ENCODE results near the gene TM7SF2. TPM values are rescaled to one million over a fixed set of nuclear protein-coding genes. Genes with fewer than 3 reads are reported as not detected.
A peak's percentile ranks its signal among the peaks of the same experiment; 100 is the strongest.
"Not testable (repeated sequence)": the region's sequence is repeated elsewhere in the genome, so short reads cannot be mapped to it uniquely, and the experiment has no call there.

TM7SF2 gene
- total RNA-seq, 1 experiment from 2014 or later = 49.5 TPM

DNA sequence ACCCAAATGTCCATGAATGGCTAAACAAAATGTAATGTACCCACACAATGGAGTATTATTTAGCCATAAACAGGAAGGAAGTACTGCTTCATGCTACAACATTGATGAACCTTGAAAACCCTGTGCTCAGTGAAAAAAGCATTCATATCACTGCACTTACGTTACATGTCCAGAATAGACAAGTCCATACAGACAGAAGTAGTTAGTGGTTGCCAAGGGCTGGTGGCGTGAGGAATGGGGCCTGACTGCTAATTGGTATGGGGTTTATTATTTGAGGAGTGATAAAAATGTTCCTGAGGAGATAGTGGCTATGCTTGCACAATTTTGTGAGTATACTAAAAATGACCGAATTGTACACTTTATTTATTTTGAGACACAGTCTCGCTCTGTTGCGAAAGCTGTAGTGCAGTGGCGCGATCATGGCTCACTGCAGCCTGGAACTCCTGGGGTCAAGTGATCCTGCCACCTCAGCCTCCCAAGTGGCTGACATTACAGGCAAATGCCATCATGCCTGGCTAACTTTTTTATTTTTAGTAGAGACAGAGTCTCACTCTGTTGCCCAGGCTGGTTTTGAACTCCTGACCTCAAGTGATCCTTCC, 30.3 kb downstream of the TM7SF2 start:
- Histone ChIP-seq H3K4me2 (no peak overlapping the region), H4K20me1 (ENCODE audit: insufficient read depth) (no peaks in the 10 kb centered on the region), H3K4me1 (replicated peaks; ENCODE audit: insufficient read depth) (no peaks in the 10 kb centered on the region), H3K36me3 (ENCODE audit: low read depth) (no peaks in the 10 kb centered on the region), H3K27me3 (ENCODE audit: insufficient read depth, low read depth) (no peaks in the 10 kb centered on the region), H3K4me3 (no peak overlapping the region), H2AFZ (no peak overlapping the region), H3K9me2 (ENCODE audit: insufficient read depth) (no peaks in the 10 kb centered on the region), H3K9me3 (ENCODE audit: insufficient read depth, low read depth) (no peaks in the 10 kb centered on the region), H3K27ac (no peak overlapping the region), H3F3A (ENCODE audit: insufficient read depth, low read depth) (peaks cover 15% of the 10 kb centered on the region; the same call in 1 of the 2 replicates), H3K79me2 (ENCODE audit: low read depth) (no peaks in the 10 kb centered on the region)
- ChIA-PET CTCF (no interaction called here), POLR2A (ENCODE audit: unreplicated experiment) (no interaction called here)
- no peak for TF ChIP-seq EZH2 (IDR thresholded peaks at IDR 0.05; ENCODE audit: low read depth)
- TF ChIP-seq, protein P1, sequence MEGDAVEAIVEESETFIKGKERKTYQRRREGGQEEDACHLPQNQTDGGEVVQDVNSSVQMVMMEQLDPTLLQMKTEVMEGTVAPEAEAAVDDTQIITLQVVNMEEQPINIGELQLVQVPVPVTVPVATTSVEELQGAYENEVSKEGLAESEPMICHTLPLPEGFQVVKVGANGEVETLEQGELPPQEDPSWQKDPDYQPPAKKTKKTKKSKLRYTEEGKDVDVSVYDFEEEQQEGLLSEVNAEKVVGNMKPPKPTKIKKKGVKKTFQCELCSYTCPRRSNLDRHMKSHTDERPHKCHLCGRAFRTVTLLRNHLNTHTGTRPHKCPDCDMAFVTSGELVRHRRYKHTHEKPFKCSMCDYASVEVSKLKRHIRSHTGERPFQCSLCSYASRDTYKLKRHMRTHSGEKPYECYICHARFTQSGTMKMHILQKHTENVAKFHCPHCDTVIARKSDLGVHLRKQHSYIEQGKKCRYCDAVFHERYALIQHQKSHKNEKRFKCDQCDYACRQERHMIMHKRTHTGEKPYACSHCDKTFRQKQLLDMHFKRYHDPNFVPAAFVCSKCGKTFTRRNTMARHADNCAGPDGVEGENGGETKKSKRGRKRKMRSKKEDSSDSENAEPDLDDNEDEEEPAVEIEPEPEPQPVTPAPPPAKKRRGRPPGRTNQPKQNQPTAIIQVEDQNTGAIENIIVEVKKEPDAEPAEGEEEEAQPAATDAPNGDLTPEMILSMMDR (conservative IDR thresholded peaks at IDR 0.05) = no peak
- BruUV-seq (replicated peaks) = no TSS peak
- no peak for DNase-seq
- intact Hi-C loops (cut with micrococcal nuclease; ENCODE audit: unreplicated experiment) = no loop called here

GRCh38 chr11:65147352-65148075, 35.8 kb downstream of the TM7SF2 start:
- Histone ChIP-seq H3K27ac (no peak overlapping the region), H3K4me3 (no peak overlapping the region), H3K4me1 (replicated peaks; ENCODE audit: insufficient read depth) (peaks cover 29% of the 10 kb centered on the region), H3K27me3 (ENCODE audit: insufficient read depth, low read depth) (no peaks in the 10 kb centered on the region), H3F3A (ENCODE audit: insufficient read depth, low read depth) (peaks cover 41% of the 10 kb centered on the region), H3K9me2 (ENCODE audit: insufficient read depth) (no peaks in the 10 kb centered on the region), H2AFZ (no peak overlapping the region), H3K36me3 (ENCODE audit: low read depth) (no peaks in the 10 kb centered on the region), H3K9me3 (ENCODE audit: insufficient read depth, low read depth) (no peaks in the 10 kb centered on the region), H4K20me1 (ENCODE audit: insufficient read depth) (no peaks in the 10 kb centered on the region), H3K4me2 (no peak overlapping the region), H3K79me2 (ENCODE audit: low read depth) (no peaks in the 10 kb centered on the region)
- POLR2A ChIA-PET (ENCODE audit: unreplicated experiment) = interaction anchor here (0.6 to 0.7 kb wide), 3 partner anchors 12 to 71 kb away, joined by 3 to 5 read pairs (median 4); no protein-coding TSS in a partner anchor
- no peak for DNase-seq
- BruUV-seq (replicated peaks) = no TSS peak
- CTCF ChIA-PET = interaction anchor here (0.6 to 1.3 kb wide), 2 partner anchors 12 to 175 kb away, joined by 5 to 12 read pairs; no protein-coding TSS in a partner anchor
- TF ChIP-seq EZH2 (IDR thresholded peaks at IDR 0.05; ENCODE audit: low read depth) = no peak
- TF ChIP-seq, protein P1 (conservative IDR thresholded peaks at IDR 0.05) = no peak
- intact Hi-C loops (cut with micrococcal nuclease; ENCODE audit: unreplicated experiment) = no loop called here

DNA sequence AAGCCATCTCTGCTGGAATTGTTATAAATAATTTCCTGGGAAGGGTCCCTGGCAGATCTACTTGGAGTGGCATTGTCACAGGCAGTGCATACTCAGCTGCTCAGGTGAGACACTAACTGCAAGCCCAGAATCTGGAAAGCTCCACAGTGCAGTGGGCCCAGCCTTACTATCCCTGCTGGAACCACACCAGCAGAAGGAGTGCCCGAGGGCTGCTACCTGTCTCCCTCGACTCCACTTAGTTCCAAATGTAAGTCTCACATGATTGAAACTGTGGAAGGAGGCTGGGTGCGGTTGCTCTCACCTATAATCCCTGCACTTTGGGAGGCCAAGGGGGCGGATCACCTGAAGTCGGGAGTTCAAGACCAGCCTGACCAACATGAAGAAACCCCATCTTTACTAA, 37.0 kb downstream of the TM7SF2 start:
- POLR2A ChIA-PET (ENCODE audit: unreplicated experiment) = interaction anchor here (0.6 kb wide), 1 partner anchor 239 kb away, joined by 3 read pairs; no protein-coding TSS in a partner anchor
- Histone ChIP-seq H3K27me3 (ENCODE audit: insufficient read depth, low read depth) (no peaks in the 10 kb centered on the region), H3K36me3 (ENCODE audit: low read depth) (no peaks in the 10 kb centered on the region), H3K9me2 (ENCODE audit: insufficient read depth) (no peaks in the 10 kb centered on the region), H3K9me3 (ENCODE audit: insufficient read depth, low read depth) (no peaks in the 10 kb centered on the region), H3K4me1 (replicated peaks; ENCODE audit: insufficient read depth) (peaks cover 39% of the 10 kb centered on the region), H2AFZ (no peak overlapping the region), H4K20me1 (ENCODE audit: insufficient read depth) (no peaks in the 10 kb centered on the region), H3K4me3 (no peak overlapping the region), H3K27ac (no peak overlapping the region), H3K79me2 (ENCODE audit: low read depth) (no peaks in the 10 kb centered on the region), H3K4me2 (no peak overlapping the region), H3F3A (ENCODE audit: insufficient read depth, low read depth) (peaks cover 53% of the 10 kb centered on the region)
- DNase-seq = no peak
- intact Hi-C loops (cut with micrococcal nuclease; ENCODE audit: unreplicated experiment) = no loop called here
- BruUV-seq (replicated peaks) = no TSS peak
- TF ChIP-seq, protein P1 (conservative IDR thresholded peaks at IDR 0.05) = no peak
- TF ChIP-seq EZH2 (IDR thresholded peaks at IDR 0.05; ENCODE audit: low read depth) = no peak
- CTCF ChIA-PET = no interaction called here

DNA sequence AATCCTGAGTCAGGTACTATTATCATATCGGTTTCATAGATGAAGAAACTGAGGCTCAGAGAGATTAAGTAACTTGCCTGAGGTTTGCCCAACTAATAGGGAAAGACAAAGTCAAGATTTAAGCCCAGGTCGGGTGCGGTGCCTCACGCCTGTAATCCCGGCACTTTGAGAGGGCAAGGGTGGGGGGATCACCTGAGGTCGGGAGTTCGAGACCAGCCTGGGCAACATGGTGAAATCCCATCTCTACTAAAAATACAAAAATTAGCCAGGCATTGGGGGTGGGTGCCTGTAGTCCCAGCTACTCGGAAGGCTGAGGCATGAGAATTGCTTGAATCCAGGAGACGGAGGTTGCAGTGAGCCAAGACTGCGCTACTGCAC, 38.4 kb downstream of the TM7SF2 start:
- intact Hi-C loops (cut with micrococcal nuclease; ENCODE audit: unreplicated experiment) = loop anchor here (1.0 to 2.0 kb wide), 3 partner anchors 15 to 31 kb away; partner anchors contain the start of gene CAPN1
- CTCF ChIA-PET; H3K79me2 ChIP-seq (ENCODE audit: low read depth): not testable (repeated sequence)

More for the DNA sequence above, 38.4 kb downstream of the TM7SF2 start:
- Histone ChIP-seq H3K4me2 (peak overlapping the region; percentile 66), H3F3A (ENCODE audit: insufficient read depth, low read depth) (peaks cover 50% of the 10 kb centered on the region), H3K27ac (peak overlapping the region; percentile 88), H3K4me1 (replicated peaks; ENCODE audit: insufficient read depth) (peaks cover 40% of the 10 kb centered on the region)
- H3K36me3 ChIP-seq (ENCODE audit: low read depth); H3K9me3 ChIP-seq (ENCODE audit: insufficient read depth, low read depth); H2AFZ ChIP-seq; H3K9me2 ChIP-seq (ENCODE audit: insufficient read depth); POLR2A ChIA-PET (ENCODE audit: unreplicated experiment); H4K20me1 ChIP-seq (ENCODE audit: insufficient read depth); DNase-seq; H3K27me3 ChIP-seq (ENCODE audit: insufficient read depth, low read depth); H3K4me3 ChIP-seq: not testable (repeated sequence)
- BruUV-seq (replicated peaks) = TSS peak; percentile 99
